Smooth muscle cell (in vitro differentiated cells): ENCODE results near the gene SORBS2. TPM values are rescaled to one million over a fixed set of nuclear protein-coding genes. Genes with fewer than 3 reads are reported as not detected.
A peak's percentile ranks its signal among the peaks of the same experiment; 100 is the strongest.
"Not testable (repeated sequence)": the region's sequence is repeated elsewhere in the genome, so short reads cannot be mapped to it uniquely, and the experiment has no call there.

Source experiments
- DNase-seq: peaks from one replicate; lab custom pipeline; 2025; ENCODE audit not compliant: unreplicated experiment; lab: John Stamatoyannopoulos, UW
- H2AFZ ChIP-seq: fragments of 200-600 bp; sonication (generic); 2 replicates; pipeline ENCODE4 v1.6.0; 2016; ENCODE audit warnings: antibody characterized with exemption, low read depth, mild to moderate bottlenecking
- H3F3A ChIP-seq: fragments of 200-600 bp; sonication (generic); 2 replicates; pipeline ENCODE4 v1.6.0; 2017; ENCODE audit warnings: antibody characterized with exemption, low read depth
- H3K27ac ChIP-seq: fragments of 200-600 bp; sonication (generic); 2 replicates; pipeline ENCODE4 v1.5.1; 2016; ENCODE audit warnings: low read depth, mild to moderate bottlenecking
- H3K27me3 ChIP-seq: fragments of 200-600 bp; sonication (generic); 2 replicates; pipeline ENCODE4 v1.6.1; 2016; ENCODE audit warnings: low read depth, mild to moderate bottlenecking
- H3K36me3 ChIP-seq: fragments of 200-600 bp; sonication (generic); 2 replicates; pipeline ENCODE4 v1.5.1; 2016; ENCODE audit warnings: low read depth
- H3K4me1 ChIP-seq: fragments of 200-600 bp; sonication (generic); 2 replicates; pipeline ENCODE4 v1.5.1; 2016; ENCODE audit warnings: low read depth
- H3K4me2 ChIP-seq: fragments of 200-600 bp; sonication (generic); 2 replicates; pipeline ENCODE4 v1.6.0; 2016; ENCODE audit warnings: mild to moderate bottlenecking
- H3K4me3 ChIP-seq: fragments of 200-600 bp; sonication (generic); 2 replicates; pipeline ENCODE4 v1.5.1; 2016; ENCODE audit warnings: mild to moderate bottlenecking
- H3K79me2 ChIP-seq: fragments of 200-600 bp; sonication (generic); 2 replicates; pipeline ENCODE4 v1.6.0; 2016; ENCODE audit warnings: low read depth, mild to moderate bottlenecking
- H3K9ac ChIP-seq: fragments of 200-600 bp; sonication (generic); 2 replicates; pipeline ENCODE4 v1.6.0; 2016; ENCODE audit warnings: low read depth
- H3K9me3 ChIP-seq: fragments of 200-600 bp; sonication (generic); replicated peaks from 2 replicates; pipeline ENCODE4 v1.5.1; 2016; ENCODE audit warnings: low read depth
- H4K20me1 ChIP-seq: fragments of 200-600 bp; sonication (generic); 2 replicates; pipeline ENCODE4 v1.6.0; 2016; ENCODE audit warnings: low read depth
- CTCF ChIP-seq: fragments of 200-600 bp; sonication (generic); IDR thresholded peaks from 2 replicates; pipeline ENCODE4 v1.5.1; 2017; ENCODE audit warnings: borderline replicate concordance, mild to moderate bottlenecking, antibody characterized with exemption; ENCODE audit not compliant: insufficient read depth, poor library complexity, severe bottlenecking
- WGBS: methylation state at CpG from one replicate; pipeline ENCODE4 v1.1.7; 2016; ENCODE audit warnings: low lambda C conversion rate; 5-methylcytosine and 5-hydroxymethylcytosine counted together
- polyA plus RNA-seq: library from polyadenylated mRNA; unstranded; fragments of >200 nt; fragmentation: Nextera tagmentation; extraction: Ambion mirVana; gene quantifications from 2 replicates; pipeline ENCODE4 v1.2.1, GENCODE V29; 2016
- total RNA-seq: library from RNA; depleted of rRNA; stranded (reverse); fragments of >200 nt; gene quantifications from 2 replicates; pipeline ENCODE4 v1.2.3, GENCODE V29; 2014

Gene SORBS2, protein sequence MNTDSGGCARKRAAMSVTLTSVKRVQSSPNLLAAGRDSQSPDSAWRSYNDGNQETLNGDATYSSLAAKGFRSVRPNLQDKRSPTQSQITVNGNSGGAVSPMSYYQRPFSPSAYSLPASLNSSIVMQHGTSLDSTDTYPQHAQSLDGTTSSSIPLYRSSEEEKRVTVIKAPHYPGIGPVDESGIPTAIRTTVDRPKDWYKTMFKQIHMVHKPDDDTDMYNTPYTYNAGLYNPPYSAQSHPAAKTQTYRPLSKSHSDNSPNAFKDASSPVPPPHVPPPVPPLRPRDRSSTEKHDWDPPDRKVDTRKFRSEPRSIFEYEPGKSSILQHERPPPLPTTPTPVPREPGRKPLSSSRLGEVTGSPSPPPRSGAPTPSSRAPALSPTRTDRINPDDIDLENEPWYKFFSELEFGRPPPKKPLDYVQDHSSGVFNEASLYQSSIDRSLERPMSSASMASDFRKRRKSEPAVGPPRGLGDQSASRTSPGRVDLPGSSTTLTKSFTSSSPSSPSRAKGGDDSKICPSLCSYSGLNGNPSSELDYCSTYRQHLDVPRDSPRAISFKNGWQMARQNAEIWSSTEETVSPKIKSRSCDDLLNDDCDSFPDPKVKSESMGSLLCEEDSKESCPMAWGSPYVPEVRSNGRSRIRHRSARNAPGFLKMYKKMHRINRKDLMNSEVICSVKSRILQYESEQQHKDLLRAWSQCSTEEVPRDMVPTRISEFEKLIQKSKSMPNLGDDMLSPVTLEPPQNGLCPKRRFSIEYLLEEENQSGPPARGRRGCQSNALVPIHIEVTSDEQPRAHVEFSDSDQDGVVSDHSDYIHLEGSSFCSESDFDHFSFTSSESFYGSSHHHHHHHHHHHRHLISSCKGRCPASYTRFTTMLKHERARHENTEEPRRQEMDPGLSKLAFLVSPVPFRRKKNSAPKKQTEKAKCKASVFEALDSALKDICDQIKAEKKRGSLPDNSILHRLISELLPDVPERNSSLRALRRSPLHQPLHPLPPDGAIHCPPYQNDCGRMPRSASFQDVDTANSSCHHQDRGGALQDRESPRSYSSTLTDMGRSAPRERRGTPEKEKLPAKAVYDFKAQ (N-terminal part only)
- total RNA-seq = 5.9 and 36.6 TPM in 2 replicates
- polyA plus RNA-seq = 5.5 and 9.0 TPM in 2 replicates

- no peak for TF ChIP-seq CTCF
- H3K4me2 ChIP-seq = peak within 1 kb of the TSS; percentile 26
- no peaks in the 10 kb centered on the region for H3F3A ChIP-seq
- H3K9me3 ChIP-seq = no peaks in the 10 kb centered on the region
- no peaks in the 10 kb centered on the region for H3K27me3 ChIP-seq
- peak within 1 kb of the TSS; percentile 41 for H3K4me3 ChIP-seq
- H3K36me3 ChIP-seq = no peaks in the 10 kb centered on the region
- no peak for DNase-seq
- H4K20me1 ChIP-seq = no peaks in the 10 kb centered on the region
- H2AFZ ChIP-seq = peak within 1 kb of the TSS; percentile 36
- H3K27ac ChIP-seq = no peak within 1 kb of the TSS
- H3K4me1 ChIP-seq = peaks cover 21% of the 10 kb centered on the region
- no peak within 1 kb of the TSS for H3K9ac ChIP-seq
- 74% methylated on average over 20 of the region's 20 CpGs for WGBS
- no peaks in the 10 kb centered on the region for H3K79me2 ChIP-seq
Observed at GRCh38 chr4:185811509-185812364, at the start of gene SORBS2. SORBS2 (minus strand) TSS chr4:185812194; CDS start chr4:185690571, 121,623 bp downstream.

GRCh38 chr4:185859111-185859510, 47.1 kb upstream of the SORBS2 start:
- H3K4me1 ChIP-seq = no peaks in the 10 kb centered on the region
- no peak overlapping the region for H3K4me2 ChIP-seq
- no peak overlapping the region for H2AFZ ChIP-seq
- DNase-seq = no peak
- no peak overlapping the region for H3K9ac ChIP-seq
- no peaks in the 10 kb centered on the region for H3F3A ChIP-seq
- H3K9me3 ChIP-seq = no peaks in the 10 kb centered on the region
- no peak for TF ChIP-seq CTCF
- no peaks in the 10 kb centered on the region for H4K20me1 ChIP-seq
- no peaks in the 10 kb centered on the region for H3K79me2 ChIP-seq
- H3K27me3 ChIP-seq = no peaks in the 10 kb centered on the region
- H3K4me3 ChIP-seq = no peak overlapping the region
- H3K27ac ChIP-seq = no peak overlapping the region
- H3K36me3 ChIP-seq = peaks cover 3% of the 10 kb centered on the region
- 39% methylated on average over 7 of the region's 7 CpGs for WGBS

DNA sequence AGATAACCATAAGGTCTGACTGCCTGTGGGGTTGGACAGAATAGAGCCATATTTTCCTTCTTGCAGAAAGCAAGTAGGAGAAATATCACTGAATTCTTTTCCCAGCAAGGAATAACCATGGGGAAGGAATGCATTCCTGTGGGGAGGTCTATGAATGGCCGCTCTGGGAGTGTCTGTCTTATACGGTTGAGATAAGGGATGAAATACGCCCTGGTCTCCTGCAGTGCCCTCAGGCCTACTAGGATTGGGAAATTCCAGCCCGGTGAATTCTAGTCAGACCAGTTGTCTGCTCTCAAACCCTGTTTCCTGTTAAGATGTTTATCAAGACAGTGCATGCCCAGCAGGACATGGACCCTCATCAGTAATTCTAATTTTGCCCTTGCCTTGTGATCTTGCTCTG, 45.6 kb upstream of the SORBS2 start:
- 43% methylated on average over 4 of the region's 4 CpGs for WGBS
- DNase-seq, H4K20me1 ChIP-seq, H3K4me2 ChIP-seq, H3F3A ChIP-seq, H3K9me3 ChIP-seq, H3K27ac ChIP-seq, H3K4me1 ChIP-seq, H3K4me3 ChIP-seq, H2AFZ ChIP-seq, H3K36me3 ChIP-seq, H3K9ac ChIP-seq, H3K27me3 ChIP-seq, H3K79me2 ChIP-seq: not testable (repeated sequence)
